GM10266 (cell line): ENCODE data around the gene YWHAQ.

Source experiments
- DNase-seq: peaks from one replicate; pipeline ENCODE4 v3.0.0; 2012; ENCODE audit errors: extremely low spot score
- TF ChIP-seq, protein P1 (sequence below): IDR thresholded peaks from 2 replicates; pipeline ENCODE4 v1.5.1; 2012; ENCODE audit warnings: mild to moderate bottlenecking, low read depth; ENCODE audit not compliant: control insufficient read depth, insufficient read depth; ENCODE audit errors: missing control alignments

Gene YWHAQ

GRCh38 chr2:9654452-9655100 lies 23.8 kb upstream of the YWHAQ start:
- TF ChIP-seq, protein P1, sequence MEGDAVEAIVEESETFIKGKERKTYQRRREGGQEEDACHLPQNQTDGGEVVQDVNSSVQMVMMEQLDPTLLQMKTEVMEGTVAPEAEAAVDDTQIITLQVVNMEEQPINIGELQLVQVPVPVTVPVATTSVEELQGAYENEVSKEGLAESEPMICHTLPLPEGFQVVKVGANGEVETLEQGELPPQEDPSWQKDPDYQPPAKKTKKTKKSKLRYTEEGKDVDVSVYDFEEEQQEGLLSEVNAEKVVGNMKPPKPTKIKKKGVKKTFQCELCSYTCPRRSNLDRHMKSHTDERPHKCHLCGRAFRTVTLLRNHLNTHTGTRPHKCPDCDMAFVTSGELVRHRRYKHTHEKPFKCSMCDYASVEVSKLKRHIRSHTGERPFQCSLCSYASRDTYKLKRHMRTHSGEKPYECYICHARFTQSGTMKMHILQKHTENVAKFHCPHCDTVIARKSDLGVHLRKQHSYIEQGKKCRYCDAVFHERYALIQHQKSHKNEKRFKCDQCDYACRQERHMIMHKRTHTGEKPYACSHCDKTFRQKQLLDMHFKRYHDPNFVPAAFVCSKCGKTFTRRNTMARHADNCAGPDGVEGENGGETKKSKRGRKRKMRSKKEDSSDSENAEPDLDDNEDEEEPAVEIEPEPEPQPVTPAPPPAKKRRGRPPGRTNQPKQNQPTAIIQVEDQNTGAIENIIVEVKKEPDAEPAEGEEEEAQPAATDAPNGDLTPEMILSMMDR = no peak
- no peak for DNase-seq

- no peak for DNase-seq
- TF ChIP-seq, protein P1 = no peak
These were observed 22.9 kb upstream of the YWHAQ start for GRCh38 chr2:9653485-9654271.

GRCh38 chr2:9652898-9653479 lies 22.2 kb upstream of the YWHAQ start:
- TF ChIP-seq, protein P1 = no peak
- DNase-seq = no peak

- DNase-seq = no peak
- TF ChIP-seq, protein P1 = no peak
These were observed 21.5 kb upstream of the YWHAQ start for GRCh38 chr2:9652267-9652666.

DNA sequence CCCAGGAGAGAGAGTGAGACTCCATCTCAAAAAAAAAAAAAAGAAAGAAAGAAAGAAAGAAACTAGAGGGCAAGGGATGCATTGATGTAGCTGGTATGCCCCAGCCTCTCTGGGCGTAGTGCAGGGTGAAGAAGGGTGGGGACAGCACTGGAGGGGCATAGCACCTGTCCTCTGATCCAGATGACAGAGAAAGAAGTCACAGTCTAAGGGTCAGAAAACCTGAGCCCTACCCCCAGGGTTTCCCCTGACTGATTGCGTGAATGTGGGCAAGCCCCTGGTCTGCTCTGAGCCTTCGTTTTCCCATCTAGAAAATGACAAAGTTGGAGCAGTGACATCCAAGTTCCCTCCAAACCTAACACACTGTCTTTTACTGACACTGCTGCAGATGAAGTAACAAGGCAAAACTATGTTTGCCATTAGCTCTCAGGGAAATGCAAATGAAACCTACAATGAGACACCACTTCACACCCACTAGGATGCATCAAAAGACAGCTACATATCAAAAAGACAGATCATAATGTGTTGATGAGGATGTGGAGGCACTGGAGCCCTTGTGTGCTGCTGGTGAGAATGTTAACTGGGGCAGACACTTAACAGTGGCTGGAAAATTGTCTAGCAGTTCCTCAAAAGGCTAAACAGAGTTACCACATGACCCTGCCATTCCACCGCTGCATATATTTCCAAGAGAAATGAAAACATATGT lies 19.5 kb upstream of the YWHAQ start:
- TF ChIP-seq, protein P1 = no peak
- DNase-seq = no peak

DNA sequence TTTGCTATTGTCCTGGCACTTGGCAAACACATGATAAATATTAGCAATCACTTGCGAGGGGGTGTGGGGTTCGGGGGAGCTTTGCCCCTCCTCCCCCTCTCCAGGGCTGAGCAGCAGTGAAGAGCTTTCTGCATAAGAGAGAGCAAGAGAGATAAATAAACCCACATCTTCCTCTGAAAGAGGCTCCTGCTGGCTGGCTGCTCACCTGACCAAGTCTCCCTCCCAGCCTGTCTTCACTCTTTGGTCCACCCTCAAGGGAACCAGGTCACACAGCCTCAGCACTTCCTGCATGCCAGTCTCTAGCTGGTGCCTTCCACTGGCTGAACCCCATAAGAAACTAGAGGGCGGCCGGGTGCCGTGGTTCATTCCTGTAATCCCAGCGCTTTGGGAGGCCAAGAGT lies 18.5 kb upstream of the YWHAQ start:
- DNase-seq = no peak
- TF ChIP-seq, protein P1 = no peak

DNA sequence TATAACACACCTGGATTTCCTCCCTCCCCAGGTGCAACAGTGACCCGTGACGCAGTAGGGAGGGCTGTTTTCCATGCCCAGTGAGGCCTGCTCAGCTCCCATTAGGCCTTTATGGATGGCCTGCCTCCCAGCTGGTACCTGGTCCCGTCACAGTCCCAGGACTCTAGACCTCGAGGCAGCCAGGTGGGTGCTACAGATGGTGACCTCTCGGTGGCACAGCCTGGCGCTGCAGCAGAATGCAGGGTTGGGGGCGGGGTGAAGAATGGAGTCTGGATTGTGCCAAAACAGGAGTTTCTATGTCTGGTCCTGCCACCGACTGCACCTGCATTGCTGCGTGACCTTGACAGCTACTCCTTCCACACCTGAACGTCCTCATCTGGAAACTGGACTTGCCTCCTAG lies 18.0 kb upstream of the YWHAQ start:
- DNase-seq = no peak
- TF ChIP-seq, protein P1 = no peak
